Activated naive CD4-positive, alpha-beta T cell treated with anti-CD3 and anti-CD28 coated beads, Interleukin-2, amount 50 U/mL, for 16 hours (primary cell): ENCODE measurements around the gene WFDC2.

Experiments used
- DNase-seq: peaks from one replicate; pipeline ENCODE4 v3.0.0-alpha.2; 2020

Gene WFDC2, protein sequence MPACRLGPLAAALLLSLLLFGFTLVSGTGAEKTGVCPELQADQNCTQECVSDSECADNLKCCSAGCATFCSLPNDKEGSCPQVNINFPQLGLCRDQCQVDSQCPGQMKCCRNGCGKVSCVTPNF

DNA sequence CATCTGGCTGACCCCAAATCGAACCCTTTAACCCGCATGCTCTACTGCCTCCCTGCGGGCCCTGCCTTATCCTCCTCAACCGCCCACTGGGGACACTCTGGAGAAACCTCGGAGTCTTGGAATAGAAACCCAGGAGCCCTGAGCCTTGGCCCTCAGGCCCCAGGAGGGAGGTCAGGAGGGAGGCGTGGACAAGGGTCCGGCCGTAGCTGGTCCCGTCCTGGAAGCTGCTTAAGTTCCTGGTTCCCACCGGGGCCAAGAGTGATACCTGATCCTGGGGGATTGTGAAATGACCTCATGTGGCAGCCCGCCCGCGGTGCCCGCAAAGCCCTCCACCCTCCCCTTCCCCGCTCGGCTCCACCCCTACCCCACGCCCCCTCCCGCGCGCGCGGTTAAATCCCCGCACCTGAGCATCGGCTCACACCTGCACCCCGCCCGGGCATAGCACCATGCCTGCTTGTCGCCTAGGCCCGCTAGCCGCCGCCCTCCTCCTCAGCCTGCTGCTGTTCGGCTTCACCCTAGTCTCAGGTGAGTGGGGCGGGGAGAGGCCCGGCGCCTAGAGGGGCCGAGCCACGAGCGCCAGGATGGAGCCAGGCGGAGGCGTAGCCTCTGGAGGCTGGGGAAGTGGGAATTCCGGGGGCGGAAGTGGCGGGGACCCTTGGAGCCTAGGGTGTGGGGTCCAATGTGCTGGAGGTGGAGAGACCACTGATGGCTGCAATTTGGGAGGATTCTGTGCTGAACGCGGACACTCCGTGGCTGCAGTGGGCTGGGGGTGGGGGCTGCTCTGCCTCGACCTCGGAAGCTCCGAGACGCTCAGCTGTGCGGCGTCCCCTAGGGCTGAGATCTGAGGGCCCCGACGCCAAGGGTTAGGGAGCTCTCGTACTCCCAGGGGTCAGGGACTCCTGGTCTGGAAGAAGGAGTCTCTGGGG is at the start of gene WFDC2:
TSS of gene WFDC2 (plus strand) at position 418 of the 926 bp plus-strand sequence. CDS start at position 447, 29 bp downstream.
- DNase-seq: no peak

DNA sequence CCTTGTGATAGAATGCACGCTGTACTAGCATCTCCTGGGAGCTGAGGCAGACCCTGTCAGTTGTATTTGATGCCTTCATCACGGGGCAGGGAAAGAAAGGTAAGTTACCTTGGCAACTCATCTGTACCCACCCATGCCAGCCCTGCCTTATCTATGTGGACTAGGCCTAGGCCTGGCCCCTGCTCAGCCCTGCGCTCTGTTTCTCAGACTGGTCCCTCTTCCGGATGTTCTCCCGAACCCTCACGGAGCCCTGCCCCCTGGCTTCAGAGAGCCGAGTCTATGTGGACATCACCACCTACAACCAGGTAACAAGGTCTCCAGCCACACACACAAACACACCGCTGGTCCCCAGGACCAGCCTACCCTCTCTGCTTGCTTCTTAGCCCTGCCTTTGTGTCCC is 49.4 kb upstream of the WFDC2 start:
- DNase-seq: no peak

DNA sequence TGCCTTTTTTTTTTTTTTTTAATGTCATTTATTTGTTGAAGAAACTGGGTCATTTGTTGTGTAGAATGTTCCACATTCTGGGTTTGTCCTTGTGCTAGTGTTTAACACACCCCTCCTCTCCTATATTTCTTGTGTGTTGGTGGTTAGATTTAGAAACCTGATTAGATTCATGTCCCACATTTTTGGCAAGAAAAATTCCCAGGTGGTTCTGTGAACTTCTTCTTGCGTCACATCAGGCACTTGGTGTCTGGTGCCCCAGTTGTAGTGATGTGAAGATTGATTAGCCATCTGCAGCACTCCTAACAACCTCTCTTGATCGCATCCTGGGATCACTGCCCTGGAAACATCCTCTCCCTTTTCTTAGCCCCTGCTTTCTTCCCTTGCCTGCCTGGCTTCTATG is 45.9 kb upstream of the WFDC2 start:
- no peak for DNase-seq

DNA sequence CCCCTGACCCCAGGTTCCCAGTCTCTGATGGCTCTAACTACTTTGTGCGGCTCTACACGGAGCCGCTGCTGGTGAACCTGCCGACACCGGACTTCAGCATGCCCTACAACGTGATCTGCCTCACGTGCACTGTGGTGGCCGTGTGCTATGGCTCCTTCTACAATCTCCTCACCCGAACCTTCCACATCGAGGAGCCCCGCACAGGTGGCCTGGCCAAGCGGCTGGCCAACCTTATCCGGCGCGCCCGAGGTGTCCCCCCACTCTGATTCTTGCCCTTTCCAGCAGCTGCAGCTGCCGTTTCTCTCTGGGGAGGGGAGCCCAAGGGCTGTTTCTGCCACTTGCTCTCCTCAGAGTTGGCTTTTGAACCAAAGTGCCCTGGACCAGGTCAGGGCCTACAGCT is 44.0 kb upstream of the WFDC2 start:
- DNase-seq: no peak

DNA sequence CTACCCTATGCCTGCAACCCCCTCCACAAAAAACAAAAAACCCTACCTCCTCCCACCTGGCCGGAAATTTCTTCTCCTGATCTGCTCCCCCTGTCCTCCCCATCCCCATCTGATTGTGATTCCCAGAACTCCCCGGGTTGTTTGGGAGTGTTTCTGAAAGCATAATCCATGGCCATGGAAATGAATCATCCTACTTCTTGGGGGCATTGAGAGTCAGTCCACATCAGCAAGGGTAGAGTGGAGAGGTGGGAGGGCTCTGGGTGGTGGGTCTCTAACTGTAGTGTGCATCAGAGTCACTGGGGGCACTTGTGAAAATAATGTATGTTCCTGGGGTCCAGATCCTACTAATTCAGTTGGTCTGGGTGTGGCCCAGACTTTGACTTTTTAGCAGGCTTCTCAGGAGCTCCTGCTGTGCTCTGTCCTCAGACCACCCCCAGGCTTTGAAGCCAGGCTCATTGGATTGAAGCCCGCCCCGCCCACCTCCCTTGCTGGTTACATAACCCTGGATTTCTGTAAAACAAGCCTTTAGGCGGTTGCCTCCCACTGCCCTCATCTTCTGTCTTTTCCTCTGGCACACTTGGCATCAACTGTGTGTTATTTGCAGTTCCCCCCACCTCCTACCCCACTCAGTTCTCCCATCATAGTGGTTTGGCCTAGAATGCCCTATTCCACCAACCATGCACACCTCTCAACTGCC is 43.1 kb upstream of the WFDC2 start:
- DNase-seq: no peak

DNA sequence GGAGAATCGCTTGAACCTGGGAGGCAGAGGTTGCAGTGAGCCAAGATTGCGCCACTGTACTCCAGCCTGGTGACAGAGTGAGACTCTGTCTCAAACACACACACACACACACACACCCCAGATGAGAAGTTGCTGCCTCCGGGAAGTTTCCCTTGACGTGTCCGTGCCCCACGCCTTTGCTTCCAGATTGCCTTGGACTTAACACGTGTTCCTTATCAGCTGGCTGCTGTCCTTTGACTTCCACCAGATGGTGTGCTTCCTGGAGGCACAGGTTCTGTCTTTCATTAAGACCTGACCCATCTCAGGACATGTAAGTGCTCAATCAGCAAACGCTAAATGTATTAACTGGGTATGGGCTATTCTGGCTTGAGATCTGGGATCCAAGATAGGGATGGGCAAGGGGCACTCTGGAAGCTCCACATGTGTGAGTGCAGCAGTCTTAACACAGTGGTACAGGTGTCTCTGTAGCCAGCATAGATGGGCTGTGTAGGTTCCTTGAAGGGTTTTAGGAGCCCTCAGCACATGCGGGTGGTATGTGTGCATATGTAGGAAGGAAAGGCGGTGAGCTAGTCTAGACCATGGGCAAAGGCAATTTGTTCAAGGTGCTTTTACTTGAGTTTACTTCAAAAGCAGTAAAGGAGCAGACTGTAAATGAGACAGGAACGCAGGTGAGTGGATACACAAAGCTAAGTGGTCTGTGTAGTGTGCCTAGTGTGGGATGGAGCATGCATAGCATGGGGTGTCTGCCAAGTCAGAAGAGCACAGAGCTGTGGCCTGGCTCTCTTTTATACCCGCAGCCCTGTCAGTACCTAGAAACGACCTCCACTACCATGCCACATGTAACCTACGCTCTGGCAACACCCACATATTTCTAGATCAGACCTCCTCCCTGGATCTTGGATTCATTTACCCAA is 42.1 kb upstream of the WFDC2 start:
- no peak for DNase-seq

DNA sequence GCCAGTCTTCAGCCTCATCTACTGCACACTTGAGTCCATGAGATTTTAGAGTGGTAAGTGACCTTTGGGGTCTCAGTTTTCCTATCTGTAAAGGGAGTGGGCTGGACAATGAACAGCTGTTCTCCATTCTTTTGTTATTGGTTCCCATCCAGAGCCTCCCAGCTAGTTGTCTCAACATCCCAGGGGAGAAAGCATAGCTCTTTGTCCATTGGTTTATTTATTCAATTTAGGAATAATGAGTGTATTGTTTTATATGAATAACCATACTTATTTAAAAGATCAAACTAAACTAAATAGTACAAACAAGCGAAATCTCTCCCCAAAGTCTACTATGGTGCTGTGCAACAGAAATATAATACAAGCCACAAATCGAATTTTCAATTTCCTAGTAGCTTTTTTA is 39.9 kb upstream of the WFDC2 start:
- DNase-seq: no peak

DNA sequence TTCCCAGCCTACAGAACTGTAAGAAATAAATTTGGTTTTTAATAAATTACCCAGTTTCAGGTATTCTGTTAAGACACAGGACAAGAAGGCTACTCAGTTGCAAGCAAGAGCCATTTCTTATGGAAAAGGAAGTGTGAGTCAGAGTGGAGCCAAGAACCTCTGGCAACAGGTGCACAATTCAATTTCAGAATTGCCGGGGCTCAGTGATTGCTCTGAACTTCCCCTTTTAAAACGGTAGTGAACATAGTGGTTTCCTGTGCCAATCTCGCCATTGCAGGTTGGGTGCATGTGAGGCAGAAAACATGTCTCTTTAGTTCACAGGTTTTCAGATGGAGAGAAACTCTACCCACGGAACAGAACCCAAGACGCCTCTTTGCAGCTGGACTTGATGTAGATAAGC is 37.3 kb upstream of the WFDC2 start:
- DNase-seq: no peak

DNA sequence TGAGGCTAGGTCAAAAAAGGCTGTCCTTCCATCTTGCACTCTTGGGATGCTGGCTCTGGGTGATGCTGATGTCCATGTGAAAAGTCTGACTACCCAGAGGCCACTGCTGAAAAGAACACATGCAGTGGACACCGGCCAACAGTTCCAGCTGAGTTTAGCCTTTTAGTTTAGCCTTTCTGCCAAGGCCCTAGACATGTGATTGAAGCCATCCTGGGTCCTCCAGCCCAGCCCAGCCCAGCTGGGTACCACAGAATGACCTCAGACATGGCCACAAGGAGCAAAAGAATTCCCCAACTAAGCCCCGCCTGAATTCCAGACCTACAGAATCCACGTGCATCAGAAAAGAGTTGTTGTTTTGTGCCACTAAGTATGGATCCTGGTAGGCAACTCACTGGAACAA is 36.2 kb upstream of the WFDC2 start:
- no peak for DNase-seq

DNA sequence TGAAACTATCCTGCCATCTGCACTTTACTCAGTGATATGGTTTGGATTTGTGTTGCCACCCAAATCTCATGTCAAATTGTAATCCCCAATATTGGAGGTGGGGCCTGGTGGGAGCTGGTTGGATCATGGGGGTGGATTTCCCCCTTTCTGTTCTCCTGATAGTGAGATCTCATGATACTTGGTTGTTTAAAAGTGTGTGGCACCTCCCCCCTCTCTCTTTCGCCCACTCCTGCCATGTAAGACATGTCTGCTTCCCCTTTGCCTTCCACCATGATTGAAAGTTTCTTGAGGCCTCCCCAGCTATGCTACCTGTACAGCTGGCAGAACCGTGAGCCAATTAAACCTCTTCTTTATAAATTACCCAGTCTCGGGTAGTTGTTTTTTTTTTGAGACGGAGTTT is 35.6 kb upstream of the WFDC2 start:
- no peak for DNase-seq

DNA sequence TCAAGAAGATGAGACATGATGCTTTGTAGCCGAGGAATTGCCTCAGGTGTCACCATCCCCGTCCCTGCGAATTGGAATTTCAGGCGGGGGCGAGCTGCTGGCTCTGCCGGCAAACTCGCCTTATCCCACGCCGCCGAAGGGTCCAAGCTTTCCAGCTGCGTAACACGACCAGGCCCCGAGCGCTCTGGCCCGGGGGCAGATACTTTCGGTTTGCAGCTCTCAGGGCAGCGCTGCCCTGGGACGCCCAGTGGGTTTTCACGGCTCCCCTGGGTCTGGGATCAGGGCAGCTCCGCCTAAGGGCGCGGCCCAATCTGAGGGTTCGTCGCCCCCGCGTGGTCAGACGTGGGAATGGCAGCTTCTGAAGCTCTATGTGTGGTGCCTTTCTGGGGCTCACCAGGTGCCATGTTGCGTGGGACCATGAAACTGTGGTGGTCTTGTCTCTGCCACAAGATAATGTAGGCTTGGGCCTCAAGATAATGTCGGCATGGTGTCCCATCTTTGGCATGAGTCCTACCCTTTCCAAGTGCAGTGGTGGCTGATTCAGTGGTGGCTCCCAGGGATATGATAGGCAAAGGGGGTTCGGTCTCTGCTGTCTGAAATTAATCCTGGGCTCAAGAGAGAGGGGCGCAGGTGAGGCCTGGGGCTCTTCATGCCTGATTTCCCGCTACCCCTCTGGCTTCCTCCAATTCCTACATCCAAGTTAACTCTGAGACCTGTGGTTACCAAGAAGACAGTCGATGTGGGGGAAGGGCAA is 32.6 kb upstream of the WFDC2 start:
- DNase-seq: peak; percentile 85

DNA sequence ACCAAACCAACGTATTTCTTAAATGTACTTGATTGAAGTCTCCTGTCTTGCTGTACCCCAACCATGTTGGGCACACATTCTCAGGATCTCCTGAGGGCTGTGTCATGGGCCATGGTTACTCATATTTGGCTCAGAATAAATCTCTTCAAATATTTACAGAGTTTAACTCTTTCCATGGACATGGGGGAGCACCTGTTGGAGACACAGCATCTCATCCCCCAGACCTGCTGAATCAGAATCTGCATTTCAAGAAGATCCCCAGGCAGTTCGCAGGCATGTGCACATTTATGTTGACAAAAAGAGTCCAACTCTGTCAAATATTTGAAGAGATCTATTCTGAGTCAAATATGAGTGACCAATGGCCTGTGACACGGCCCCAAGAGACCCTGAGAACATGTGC is 29.1 kb upstream of the WFDC2 start:
- no peak for DNase-seq

DNA sequence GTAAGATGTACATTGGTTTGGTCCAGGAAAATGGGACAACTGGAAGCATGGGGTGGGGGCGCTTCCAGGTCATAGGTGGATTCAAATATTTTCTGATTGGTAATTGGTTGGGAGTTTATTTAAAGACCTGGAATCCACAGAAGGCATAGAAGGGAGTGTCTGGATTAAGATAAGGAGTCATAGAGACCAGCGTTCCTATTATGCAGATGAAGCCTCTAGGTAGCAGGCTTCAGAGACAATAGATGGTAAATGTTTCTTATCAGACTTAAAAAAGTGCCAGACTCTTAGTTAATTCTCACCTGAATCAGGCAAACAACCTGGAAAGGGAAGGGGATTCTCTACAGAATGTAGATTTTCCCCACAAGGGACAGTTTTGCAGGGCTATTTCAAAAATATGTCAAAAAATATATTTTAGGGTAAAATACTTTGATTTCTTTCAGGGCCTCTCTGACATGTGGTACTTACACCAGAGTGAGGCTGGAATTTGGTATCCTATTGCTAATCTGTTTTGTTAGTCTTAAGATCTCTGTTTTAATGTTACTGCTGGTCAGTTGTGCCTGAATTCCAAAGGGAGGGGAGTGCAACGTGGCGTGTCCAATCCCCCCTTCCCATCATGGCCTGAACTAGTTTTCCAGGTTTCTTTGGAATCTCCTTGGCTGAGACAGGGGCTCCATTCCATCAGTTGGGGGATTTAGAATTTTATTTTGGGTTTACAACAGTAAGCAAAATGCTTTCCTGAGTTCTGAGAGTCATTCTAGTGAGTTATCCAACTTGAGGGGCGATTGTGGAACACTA is 28.5 kb upstream of the WFDC2 start:
- DNase-seq: no peak

DNA sequence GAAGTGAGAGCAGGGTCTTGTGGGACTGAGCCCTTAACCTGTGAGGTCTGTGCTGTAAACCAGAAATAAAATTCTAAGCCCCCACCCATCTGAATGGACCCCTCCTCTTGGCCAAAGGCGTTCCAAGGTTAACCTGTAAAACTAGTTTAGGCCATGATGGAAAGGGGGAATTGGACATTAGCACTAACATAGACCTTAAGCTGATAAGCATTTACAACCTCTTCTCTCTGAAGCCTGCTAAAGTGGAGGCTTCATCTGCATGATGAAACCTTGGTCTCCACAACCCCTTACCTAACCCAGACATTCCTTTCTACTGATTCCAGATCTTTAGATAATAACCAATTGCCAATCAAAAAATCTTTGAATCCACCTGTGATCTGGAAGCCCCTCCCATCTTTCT is 27.8 kb upstream of the WFDC2 start:
- no peak for DNase-seq

DNA sequence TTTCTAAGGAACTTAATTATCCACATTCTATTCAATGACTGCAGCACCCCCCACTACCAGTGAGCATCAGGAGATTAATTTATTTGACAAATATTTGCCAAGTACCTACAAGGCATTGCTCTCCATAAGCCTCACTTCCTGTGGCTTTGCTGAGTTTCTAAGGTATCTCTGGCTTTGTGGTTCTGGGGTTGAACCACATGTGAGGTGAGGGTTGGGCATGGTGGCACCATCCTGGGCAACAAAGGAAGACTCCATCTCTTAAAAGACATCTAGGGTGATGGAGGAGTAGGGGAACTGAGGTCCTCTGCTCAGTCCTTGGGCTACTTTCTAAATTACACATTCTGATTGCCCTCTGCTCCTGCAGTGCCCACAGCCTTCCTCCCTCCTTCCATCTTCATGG is 25.5 kb upstream of the WFDC2 start:
- no peak for DNase-seq

DNA sequence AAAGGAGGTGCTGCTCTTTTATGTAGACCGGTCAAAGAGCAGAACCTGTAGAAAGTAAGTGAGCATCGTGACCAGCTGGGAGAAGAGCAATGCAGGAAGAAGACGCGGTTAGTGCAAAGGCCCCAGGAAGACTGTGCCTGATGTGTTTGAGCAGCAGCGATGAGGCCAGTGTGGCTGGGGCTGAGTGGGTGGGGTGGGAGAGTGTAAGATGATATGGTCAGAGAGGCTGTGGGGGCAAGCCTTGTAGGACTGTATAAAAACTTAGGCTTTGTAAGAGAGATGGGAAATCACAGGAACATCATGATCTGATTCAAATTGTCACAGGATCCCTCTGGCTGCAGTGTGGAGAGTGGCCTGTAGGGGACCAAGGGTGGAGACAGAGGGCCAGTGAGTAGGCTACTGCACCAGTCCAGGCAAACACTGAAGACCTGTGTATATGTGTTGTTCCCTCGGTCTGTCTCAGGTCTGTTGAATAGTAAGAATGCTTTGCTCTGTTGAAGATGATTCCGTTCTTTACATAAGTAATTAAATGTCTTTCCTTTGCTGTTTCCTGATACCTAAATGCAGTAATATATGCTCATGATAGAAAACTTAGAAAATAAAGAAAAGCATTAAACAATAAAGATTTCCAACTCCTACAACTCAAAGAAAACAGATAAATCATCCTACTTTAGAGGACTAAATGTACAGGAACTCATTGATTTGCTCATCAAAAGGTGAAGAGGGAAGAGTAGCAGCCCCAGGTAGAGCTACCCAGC is 23.6 kb upstream of the WFDC2 start:
- peak; percentile 31 for DNase-seq

DNA sequence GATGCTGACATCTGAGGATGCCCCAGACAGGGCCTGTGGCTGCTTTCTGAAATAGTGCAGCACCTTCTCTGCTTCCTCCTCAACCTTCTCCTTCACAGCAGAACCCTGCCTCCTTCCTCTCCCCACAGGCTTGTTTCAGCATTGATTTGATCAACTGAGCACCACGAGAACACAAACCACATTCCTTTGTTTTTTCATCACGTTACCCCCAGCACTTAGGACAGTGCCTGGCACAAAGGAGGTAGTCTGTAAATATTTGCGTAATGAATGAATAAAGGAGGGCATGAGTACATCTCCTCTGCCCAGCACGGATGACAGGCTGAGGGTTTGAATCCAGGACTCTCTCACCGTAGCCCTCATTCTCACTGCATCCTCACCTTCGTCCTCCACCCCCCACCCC is 21.3 kb upstream of the WFDC2 start:
- no peak for DNase-seq

DNA sequence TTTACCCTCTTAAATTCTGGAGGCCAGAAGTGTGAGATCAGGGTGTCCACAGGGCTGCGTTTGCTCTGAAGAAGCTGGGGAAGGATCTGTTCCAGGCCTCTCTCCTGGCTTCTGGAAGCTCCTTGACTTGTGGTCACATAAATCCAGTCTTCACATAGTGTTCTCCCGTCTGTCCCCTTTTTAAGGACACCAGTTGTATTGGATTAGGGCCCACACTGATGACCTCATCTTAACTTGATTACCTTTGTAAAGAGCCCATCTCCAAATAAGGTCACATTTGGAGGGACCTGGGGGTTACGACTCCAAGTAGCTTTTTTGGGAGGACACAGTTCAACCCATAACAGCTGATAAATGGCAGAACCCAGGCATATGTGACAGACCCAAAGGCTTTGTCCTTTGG is 20.0 kb upstream of the WFDC2 start:
- no peak for DNase-seq

DNA sequence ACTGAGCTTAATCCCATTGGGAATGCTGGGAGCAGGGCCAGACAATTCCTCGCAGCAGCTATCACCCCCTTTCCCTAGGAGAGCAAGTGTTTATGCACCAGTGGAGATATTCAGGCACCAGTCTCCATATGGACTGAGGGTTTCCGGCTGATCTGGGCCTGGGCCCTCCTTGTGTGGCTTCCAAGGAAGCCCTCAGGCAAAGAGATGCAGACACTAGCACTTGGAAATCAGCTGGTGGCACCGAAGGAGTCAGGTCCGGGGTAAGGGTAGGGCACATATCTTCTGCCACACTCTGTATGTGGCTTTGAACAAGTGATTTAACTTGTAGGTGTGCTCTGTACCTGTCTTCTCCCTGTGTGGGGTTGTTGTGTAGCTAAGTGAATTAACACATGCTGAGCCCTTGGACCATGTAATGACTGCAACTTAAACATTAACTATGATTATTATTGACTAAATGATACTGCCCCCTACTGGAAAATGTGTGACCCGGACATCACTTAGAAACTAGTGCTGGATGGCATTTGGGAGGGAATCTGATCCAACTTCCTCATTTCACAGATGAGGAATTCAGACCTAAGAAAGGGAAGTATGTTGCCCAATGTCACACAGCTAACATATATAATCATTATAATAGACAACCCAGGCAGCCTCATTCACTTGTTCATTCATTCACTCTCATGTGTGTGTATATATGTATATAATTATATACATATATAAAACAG is 19.3 kb upstream of the WFDC2 start:
- no peak for DNase-seq

DNA sequence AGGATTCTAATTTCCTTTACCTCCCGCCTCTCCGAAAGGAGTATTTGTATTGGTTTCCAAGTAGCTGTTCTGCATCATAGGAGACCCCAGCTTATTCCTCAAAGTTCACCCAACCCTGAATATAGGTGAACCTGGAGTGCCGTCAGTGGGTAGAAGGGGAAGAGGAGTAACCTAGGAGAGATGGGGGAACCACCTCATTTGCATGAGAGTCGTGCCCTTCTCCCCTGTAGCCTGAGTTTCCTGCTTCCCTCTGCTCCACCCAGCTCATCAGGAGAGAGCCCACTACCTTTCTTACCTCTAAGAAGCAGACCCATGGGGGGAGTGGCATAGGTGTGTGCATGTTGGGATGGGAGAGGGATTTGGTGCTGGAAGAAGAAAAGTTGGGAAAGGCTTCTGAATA is 17.3 kb upstream of the WFDC2 start:
- no peak for DNase-seq
